ENCODE results near the gene ADRA1B. TPM values are rescaled to one million over a fixed set of nuclear protein-coding genes. Genes with fewer than 3 reads are reported as not detected.
"Not testable (repeated sequence)": the region's sequence is repeated elsewhere in the genome, so short reads cannot be mapped to it uniquely, and the experiment has no call there.

Gene ADRA1B
- total RNA-seq, 1 donor from 2014 or later: 0.34 TPM

- no peak for DNase-seq
Observed at GRCh38 chr5:159933531-159934485, 17.5 kb downstream of the ADRA1B start.

GRCh38 chr5:159935946-159936345 lies 19.7 kb downstream of the ADRA1B start:
- no peak for DNase-seq

DNA sequence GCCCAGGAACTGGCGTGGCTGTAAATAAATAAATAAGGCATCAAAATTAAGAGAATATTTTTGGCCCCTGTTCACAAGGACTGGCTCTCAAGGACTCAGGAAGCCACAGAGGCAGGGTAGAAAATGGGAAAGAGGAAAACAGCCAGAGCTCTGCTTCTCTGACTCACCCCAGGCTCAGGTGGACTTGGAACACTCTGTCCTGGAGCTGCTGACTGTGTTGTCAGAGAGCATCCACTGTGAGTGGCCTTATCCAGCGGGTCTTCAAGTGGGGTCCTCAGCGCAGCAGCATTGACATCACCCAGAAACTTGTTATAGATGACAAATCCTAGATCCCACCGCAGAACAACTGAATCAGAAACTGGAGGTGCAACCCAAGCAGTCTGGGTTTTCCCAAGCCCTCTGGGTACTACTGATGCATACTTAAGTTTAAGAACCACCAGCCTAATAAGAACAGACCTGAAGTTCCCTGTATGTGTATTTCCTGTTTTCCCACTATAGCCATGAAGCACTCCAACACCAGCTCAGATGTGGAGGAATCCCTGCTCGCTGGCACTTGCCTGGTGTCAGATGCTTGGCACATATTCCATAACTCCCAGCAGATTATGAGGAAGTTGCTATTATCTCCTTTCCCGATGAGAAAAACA lies 20.5 kb downstream of the ADRA1B start:
- peak; percentile 13 for DNase-seq

- no peak for DNase-seq
Observed at GRCh38 chr5:159937580-159937979, 21.3 kb downstream of the ADRA1B start.

DNA sequence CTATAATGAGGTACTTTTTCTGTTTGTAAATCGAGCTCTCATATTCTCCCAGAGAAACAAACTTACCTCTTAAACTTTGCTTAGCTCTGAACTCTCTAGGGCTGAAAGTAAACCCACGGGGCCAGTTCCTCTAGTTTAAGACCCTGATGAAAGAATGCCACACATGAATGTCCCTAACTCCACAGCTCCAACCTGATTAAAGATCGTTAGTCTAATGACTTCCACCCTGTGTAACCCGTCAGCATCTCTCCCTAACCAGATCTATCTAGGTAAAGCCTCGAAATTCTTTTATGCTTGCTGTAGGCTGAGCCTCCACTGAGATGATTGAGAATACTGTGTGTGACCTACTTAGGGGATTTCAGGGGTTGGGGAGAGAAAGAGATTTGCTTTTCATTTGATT lies 27.0 kb downstream of the ADRA1B start:
- DNase-seq: no peak

- DNase-seq: no peak
Observed at GRCh38 chr5:159944056-159944600, 27.8 kb downstream of the ADRA1B start.

GRCh38 chr5:159945359-159945758 lies 29.1 kb downstream of the ADRA1B start:
- peak; percentile 4 for DNase-seq

GRCh38 chr5:159947708-159948358 lies 31.6 kb downstream of the ADRA1B start:
- DNase-seq: no peak

GRCh38 chr5:159951387-159951786 lies 35.1 kb downstream of the ADRA1B start:
- peak; percentile 10 for DNase-seq

GRCh38 chr5:159951834-159952233 lies 35.6 kb downstream of the ADRA1B start:
- DNase-seq: no peak

- DNase-seq: no peak
Observed at GRCh38 chr5:159953609-159954008, 37.3 kb downstream of the ADRA1B start.

DNA sequence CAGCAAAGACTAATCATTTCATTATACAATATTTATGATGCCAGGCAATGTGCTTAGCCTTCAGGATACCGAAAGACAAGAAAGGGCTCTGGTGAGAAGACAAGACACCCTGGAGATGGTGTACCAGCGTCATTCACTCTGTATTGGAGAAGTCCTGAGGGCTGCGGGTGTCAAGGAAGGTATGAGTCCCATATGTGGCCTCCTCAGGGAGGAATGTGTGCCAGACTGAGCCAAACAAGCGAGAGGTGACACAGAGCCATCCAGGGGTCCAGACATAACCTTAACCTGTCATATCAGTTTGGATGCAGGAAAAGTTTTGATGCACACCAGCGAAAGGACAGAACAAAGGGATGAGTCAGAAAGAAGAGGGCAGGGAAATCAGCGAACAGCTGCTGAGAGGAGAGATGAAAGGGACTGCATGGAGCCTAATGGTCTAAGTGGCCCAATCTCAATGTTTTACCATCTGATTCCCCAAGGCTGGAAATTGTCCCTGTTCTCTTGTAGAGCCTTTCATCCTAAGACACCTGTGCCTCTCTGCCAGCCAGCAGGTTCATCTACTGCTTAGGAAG lies 38.9 kb downstream of the ADRA1B start:
- no peak for DNase-seq

- DNase-seq: no peak
Observed at GRCh38 chr5:159956074-159956473, 39.8 kb downstream of the ADRA1B start.

DNA sequence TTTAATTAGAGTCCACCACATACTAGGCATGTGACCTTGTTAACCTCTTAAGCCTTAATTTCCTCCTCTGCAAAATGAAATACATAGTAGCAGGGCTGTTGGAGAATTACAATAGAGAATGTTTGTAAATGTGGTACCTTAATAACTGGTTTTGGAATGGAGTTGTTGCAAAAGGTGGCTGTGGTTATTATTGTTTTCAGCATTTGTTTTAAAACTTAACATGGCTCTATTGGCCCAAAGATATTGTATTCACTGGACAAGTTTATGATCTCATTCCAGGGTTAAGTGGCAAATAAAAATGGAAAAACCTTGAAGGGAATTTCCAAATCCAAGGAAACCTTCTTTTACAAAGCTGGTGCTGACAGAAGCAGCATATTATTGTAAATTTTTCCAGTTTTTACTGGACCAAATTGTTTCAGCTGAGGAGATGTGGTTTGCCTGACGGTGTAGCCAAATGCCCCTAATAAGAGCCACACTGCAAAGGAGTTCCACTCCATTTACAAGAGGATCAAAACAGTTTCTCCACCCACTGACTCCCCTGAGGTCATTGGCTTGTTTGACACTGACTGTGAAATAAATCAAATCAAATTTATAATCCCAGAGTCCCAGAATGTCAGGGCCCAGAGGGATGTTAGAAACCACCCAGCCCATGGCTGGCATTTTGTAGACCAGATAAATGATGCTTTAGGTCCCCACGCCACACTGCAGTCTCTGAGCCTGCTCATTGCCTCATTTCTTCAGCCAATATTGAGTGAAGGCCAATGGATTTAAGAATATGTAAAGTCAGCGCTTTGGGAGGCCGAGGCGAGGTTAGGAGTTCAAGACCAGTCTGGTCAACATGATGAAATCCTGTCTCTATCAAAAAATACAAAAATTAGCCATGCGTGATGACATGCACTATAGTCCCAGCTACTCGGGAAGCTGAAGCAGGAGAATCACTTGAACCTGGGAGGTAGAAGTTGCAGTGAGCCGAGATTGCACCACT lies 45.2 kb downstream of the ADRA1B start:
- DNase-seq: no peak

DNA sequence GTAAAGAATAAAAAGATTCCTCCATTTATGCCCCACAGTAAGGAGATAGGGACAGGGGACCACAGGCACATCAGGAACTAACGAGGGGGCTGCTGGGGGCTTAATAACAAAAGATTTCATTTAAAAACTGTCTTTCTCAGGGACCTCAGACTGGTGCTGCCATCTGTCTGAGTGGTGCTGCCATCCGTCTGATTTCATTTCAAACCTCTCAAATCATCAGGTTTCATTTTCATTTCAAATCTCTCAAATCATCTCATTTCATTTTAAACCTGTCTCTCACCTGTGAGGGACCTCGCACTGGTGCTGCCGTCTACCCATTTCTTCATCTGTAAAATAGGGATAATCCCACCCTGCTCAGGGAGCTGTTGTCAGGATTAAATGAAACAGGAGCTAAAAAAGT lies 45.9 kb downstream of the ADRA1B start:
- DNase-seq: no peak

DNA sequence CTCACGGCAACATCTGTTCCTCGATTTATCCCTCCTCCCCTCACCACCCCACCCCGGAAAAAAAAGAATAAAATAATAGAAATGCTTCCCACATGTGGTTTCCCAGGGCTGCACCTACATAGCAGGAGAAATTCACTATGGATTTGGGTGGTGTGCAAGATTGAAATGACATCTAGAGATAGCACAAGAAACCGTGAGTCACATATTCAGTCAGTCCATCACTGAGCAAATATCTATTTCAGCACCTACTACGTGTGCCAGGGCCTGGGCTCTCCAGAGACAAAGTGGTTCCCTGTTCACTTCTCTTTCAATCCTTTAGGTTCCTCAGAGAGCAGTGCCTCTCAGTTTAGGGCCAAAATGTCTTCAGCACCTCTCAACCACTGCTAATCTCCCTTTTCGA lies 47.7 kb downstream of the ADRA1B start:
- DNase-seq: no peak

DNA sequence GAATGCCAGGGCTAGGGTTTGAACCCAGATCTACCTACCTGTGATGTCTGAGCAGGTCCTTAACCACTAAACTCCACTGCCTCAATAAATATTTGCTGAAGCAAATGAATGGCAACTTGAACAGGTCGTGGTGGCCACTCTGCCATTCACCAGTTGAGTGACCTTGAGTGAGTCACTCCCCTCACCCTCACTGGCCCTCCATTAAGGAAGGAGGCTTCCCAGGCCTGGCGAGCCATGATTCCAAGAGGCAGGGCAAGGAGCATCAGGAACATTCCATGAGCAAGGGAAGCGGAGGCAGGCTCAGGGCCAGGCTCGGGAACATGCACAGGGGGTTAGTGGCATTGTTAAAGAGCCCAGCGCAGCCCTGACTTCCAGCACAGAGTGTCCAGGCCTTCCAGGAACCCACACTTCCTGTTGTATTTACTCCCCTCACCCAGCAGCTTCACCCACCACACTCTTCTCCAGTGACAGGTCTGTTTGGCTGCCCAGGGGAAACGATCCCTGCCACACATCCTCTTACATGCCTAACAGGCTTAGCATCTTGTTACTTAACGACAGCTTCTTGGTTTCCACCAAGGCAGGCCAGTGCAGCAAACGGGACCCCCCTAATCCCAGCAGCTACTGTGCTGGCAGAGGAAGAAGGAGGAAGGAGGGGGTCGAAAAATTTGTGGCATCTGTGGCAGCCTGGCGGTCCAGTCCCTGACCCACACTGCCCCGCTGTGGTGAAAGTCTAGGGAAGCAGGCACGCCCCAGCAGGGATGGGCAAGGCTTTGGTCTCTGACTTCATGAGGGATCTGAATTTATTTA lies 49.0 kb downstream of the ADRA1B start:
- DNase-seq: peak; percentile 60

GRCh38 chr5:159965838-159966128 lies 49.5 kb downstream of the ADRA1B start:
- not testable (repeated sequence) for DNase-seq

- DNase-seq: no peak
Observed at GRCh38 chr5:159969966-159970365, 53.7 kb downstream of the ADRA1B start.

GRCh38 chr5:159971038-159971437 lies 54.8 kb downstream of the ADRA1B start:
- no peak for DNase-seq

- DNase-seq: no peak
Observed at GRCh38 chr5:159971514-159971913, 55.2 kb downstream of the ADRA1B start.

All from dermis blood vessel endothelial cell (primary cell).